Progenitor cell of endocrine pancreas (in vitro differentiated cells): ENCODE results near the gene JMY. TPM values are rescaled to one million over a fixed set of nuclear protein-coding genes. Genes with fewer than 3 reads are reported as not detected.

Experiments used
- DNase-seq: peaks from one replicate; pipeline ENCODE4 v3.0.0; 2021; ENCODE audit warnings: low spot score; ENCODE audit not compliant: unreplicated experiment
- H3K27ac Mint-ChIP-seq: 2 replicates; pipeline ENCODE4 v1.8.0; 2021; ENCODE audit warnings: mild to moderate bottlenecking, moderate library complexity, mixed read lengths
- H3K27me3 Mint-ChIP-seq: 2 replicates; pipeline ENCODE4 v1.8.0; 2021; ENCODE audit warnings: mixed read lengths
- H3K36me3 Mint-ChIP-seq: 2 replicates; pipeline ENCODE4 v1.8.0; 2022; ENCODE audit warnings: mixed read lengths; ENCODE audit not compliant: insufficient read depth
- H3K4me1 Mint-ChIP-seq: 2 replicates; pipeline ENCODE4 v1.8.0; 2021; ENCODE audit warnings: low read depth, mixed read lengths
- H3K4me3 Mint-ChIP-seq: 2 replicates; pipeline ENCODE4 v1.8.0; 2021; ENCODE audit warnings: low read depth, mild to moderate bottlenecking, moderate library complexity, mixed read lengths
- H3K9me3 Mint-ChIP-seq: 2 replicates; pipeline ENCODE4 v1.8.0; 2021; ENCODE audit warnings: low read depth, mixed read lengths
- CTCF ChIP-seq: fragments of 200-600 bp; sonication (generic); IDR thresholded peaks from one replicate; pipeline ENCODE4 v1.5.0; 2021; ENCODE audit warnings: antibody characterized with exemption, mild to moderate bottlenecking; ENCODE audit not compliant: unreplicated experiment
- total RNA-seq: library from RNA; stranded (reverse); gene quantifications from 2 replicates; pipeline ENCODE4 v1.2.1, GENCODE V29; 2021

Gene JMY
- total RNA-seq, 1 donor from 2014 or later: 15.0 TPM

- no peak overlapping the region for H3K27ac Mint-ChIP-seq
- peaks cover 10% of the 10 kb centered on the region for H3K4me1 Mint-ChIP-seq
- peaks cover 10% of the 10 kb centered on the region for H3K36me3 Mint-ChIP-seq
- no peak for TF ChIP-seq CTCF
- H3K9me3 Mint-ChIP-seq: no peaks in the 10 kb centered on the region
- H3K4me3 Mint-ChIP-seq: no peak overlapping the region
- no peak for DNase-seq
- H3K27me3 Mint-ChIP-seq: no peaks in the 10 kb centered on the region
Measured at GRCh38 chr5:79295029-79295428, 59.1 kb downstream of the JMY start.

- Mint-ChIP-seq H3K27ac (peak overlapping the region; percentile 82), H3K36me3 (peaks cover 12% of the 10 kb centered on the region)
- DNase-seq: no peak
Measured at GRCh38 chr5:79297661-79298060, 61.7 kb downstream of the JMY start.

GRCh38 chr5:79301046-79301712 is 65.2 kb downstream of the JMY start:
- Mint-ChIP-seq H3K27me3 (no peaks in the 10 kb centered on the region), H3K36me3 (peaks cover 16% of the 10 kb centered on the region)

More at GRCh38 chr5:79297661-79298060, 61.7 kb downstream of the JMY start:
- no peak for TF ChIP-seq CTCF
- H3K27me3 Mint-ChIP-seq: no peaks in the 10 kb centered on the region
- H3K9me3 Mint-ChIP-seq: no peaks in the 10 kb centered on the region
- peaks cover 14% of the 10 kb centered on the region for H3K4me1 Mint-ChIP-seq
- no peak overlapping the region for H3K4me3 Mint-ChIP-seq

GRCh38 chr5:79302454-79302853 is 66.5 kb downstream of the JMY start:
- Mint-ChIP-seq H3K4me1 (peaks cover 13% of the 10 kb centered on the region), H3K36me3 (peaks cover 24% of the 10 kb centered on the region), H3K4me3 (no peak overlapping the region), H3K27me3 (no peaks in the 10 kb centered on the region), H3K9me3 (no peaks in the 10 kb centered on the region), H3K27ac (no peak overlapping the region)
- DNase-seq: no peak
- no peak for TF ChIP-seq CTCF

More at GRCh38 chr5:79301046-79301712, 65.2 kb downstream of the JMY start:
- peak overlapping the region; percentile 26 for H3K27ac Mint-ChIP-seq
- no peak overlapping the region for H3K4me3 Mint-ChIP-seq
- H3K9me3 Mint-ChIP-seq: no peaks in the 10 kb centered on the region
- peaks cover 14% of the 10 kb centered on the region for H3K4me1 Mint-ChIP-seq
- TF ChIP-seq CTCF: no peak
- DNase-seq: no peak

GRCh38 chr5:79305706-79306105 is 69.8 kb downstream of the JMY start:
- no peaks in the 10 kb centered on the region for H3K9me3 Mint-ChIP-seq

More at GRCh38 chr5:79305706-79306105, 69.8 kb downstream of the JMY start:
- Mint-ChIP-seq H3K36me3 (peaks cover 21% of the 10 kb centered on the region), H3K4me1 (peaks cover 3% of the 10 kb centered on the region), H3K27ac (no peak overlapping the region), H3K27me3 (no peaks in the 10 kb centered on the region), H3K4me3 (no peak overlapping the region)
- no peak for DNase-seq
- no peak for TF ChIP-seq CTCF
